HG02970 (cell line): ENCODE data around the gene ATP2A2.

Source experiments
- ATAC-seq: cut with Tn5 transposase; IDR thresholded peaks from one replicate; pipeline ENCODE4 v1.9.1; 2021; ENCODE audit warnings: mild to moderate bottlenecking, moderate library complexity, moderate number of reproducible peaks; ENCODE audit not compliant: unreplicated experiment, low FRiP score

ATP2A2 gene

DNA sequence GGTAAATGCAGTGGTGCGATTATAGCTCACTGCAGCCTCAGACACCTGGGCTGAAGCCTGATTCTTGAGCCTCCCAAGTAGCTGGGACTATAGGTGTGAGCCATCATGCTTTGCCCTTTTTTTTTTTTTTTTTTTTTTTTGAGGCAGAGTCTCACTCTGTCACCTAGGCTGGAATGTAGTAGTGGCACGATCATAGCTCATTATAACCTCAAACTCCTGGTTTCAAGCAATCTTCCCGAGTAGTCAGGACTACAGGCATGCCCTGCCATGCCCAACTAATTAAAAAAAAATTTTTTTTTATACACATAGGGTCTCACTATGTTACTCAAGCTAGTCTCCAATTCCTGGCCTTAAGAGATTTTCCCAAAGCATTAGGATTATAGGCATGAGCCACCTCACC, 6.9 kb downstream of the ATP2A2 start:
- no peak for ATAC-seq

DNA sequence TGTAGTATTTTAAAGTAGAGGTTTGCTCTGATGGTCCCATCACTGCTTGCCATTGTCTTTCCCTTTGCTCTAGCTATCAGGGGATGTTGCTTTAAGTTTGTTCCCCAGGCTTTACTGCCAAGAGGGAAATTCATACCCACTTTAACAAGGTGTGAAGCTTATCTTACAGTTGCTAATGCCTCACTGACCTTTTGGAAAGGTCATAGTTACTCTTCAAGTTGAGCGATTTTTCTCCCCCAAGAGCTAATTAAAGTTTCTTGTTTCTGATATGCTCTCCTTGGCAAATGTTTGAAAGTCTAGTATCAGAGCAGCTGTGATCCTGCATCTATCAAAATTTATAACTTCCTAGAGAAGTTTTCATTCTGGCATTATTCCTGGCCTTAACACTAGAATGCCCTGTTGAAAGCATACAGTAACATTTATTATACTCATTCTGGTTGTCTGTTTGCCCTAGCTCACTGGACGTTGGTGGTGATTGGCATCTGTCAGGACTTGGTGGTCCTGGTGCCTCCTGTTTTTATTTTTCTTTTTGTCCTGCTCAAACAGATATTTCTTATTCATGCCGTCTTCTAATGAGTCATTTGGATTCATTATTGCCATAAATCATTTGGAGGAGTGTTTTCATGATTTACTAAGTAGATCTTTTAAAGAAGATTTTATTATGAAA, 8.1 kb downstream of the ATP2A2 start:
- ATAC-seq: no peak

DNA sequence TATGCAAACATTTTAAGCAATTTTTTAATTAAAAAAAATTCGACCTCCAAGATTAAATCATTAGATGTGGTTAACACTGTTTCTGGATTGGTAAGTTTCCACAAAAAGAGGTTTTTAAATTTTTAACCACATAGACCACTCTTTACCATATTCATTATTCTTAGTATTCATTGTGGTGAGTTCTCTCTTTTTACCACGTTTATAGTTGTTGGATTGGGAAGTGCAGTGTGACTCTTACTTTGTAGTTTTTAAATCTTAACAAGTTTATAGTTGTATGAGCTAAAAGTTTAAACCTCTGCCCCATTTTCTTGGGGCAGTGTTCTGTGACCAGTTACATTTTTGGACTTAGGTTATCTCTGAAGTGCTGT, 8.6 kb downstream of the ATP2A2 start:
- no peak for ATAC-seq

DNA sequence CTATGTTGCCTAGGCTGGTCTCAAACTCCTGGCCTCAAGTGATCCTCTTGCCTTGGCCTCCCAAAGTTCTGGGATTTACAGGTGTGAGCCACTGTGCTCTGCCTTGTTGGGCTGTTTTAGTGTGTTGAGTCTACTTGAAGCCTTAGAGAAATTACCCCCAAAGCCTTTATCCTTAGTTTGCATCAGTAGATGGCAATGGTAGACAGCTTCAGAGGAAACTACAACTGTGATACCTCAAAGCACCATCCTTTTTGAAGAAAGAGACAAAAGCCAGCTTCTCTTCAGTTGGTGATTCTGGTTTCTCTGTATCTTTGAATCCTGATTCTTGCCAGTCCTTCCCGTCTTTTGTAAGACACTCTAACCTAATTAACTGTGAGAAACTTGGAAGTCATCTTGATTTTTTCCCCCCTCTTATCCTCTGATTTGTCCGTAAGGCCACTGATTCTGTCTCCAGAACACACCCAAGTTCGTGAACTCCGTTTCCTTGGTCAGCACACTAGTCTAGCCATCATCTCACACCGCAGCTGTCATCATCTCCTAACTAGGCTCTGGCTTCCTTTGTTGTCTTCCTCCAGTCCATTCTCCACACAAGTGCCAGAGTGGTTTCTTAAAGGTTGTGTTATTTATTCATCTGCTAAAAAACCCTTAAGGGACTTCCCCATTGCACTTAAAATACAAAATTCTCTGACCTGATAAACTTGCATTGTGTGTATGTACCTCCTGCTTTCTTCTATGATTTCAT, 20.2 kb downstream of the ATP2A2 start:
- ATAC-seq: no peak

DNA sequence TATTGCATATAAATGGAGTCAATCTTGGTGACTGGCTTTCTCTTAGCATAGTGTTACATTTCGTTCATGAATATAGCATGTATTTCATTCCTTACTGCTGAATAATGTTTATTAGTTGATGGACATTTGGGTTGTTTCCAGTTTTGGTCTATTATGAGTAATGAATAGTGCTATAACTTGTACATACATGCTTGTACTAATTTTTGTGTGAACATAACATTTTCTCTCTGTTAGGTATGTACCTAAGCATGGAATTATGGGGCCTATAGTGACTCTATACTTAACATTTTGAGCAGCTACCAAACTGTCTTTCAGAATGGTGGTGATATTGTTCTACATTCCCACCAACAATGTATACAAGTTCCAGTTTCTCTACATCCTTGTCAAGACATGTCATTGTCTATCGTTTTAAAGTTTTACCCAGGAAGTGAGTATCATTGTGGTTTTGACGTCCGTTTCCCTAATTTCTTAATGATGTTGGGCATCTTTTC, 23.1 kb downstream of the ATP2A2 start:
- ATAC-seq: no peak

DNA sequence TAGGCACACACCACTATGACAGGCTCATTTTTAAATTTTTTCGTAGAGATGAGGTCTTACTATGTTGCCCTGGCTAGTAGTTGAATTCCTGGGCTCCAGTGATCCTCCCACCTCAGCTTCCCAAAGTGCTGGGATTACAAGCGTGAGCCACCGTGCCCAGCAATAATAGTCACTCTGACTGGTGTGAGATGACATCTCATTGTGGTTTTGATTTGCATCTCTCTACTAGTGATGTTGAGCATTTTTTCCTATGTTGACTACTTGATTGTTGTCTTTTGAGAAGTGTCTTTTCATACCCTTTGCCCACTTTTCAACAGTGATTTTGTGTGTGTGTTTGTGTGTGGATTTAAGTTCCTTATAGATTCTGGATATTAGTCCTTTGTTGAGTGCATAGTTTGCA, 26.3 kb downstream of the ATP2A2 start:
- ATAC-seq: no peak

DNA sequence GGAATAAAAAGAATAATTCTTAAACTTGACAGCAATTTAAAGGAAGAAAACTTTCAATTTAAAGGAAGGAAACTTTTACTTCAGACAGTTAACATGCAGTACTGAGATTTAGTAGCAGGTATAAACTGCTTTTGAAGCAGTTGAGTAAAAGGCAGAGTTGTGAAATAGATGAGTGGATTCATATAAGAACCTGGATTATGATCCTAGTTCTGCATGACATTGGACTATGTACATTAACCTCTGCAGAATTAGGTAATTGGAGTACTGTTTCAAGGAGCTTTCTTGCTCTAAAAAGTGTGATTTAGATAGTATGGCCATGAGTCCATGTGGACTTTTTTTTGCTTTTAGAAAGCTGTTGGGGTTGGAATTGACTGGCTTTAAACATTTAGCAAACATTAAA, 29.7 kb downstream of the ATP2A2 start:
- no peak for ATAC-seq

DNA sequence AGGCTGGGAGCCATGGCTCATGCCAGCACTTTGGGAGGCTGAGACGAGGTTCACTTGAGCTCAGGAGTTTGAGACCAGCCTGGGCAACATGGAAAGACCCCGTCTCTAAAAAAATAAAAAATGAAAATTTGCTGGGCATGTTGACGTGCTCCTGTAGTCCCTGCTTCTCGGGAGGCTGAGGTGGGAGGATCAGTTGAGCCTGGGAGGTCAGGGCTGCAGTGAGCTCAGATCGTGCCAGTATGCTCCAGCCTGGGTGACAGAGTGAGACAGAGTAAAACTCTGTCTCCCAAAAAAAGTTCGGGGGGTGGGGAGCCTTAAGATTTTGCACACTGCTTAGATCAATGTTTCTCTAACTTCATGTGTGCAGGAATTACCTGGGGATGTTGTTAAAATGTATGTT, 30.9 kb downstream of the ATP2A2 start:
- no peak for ATAC-seq

DNA sequence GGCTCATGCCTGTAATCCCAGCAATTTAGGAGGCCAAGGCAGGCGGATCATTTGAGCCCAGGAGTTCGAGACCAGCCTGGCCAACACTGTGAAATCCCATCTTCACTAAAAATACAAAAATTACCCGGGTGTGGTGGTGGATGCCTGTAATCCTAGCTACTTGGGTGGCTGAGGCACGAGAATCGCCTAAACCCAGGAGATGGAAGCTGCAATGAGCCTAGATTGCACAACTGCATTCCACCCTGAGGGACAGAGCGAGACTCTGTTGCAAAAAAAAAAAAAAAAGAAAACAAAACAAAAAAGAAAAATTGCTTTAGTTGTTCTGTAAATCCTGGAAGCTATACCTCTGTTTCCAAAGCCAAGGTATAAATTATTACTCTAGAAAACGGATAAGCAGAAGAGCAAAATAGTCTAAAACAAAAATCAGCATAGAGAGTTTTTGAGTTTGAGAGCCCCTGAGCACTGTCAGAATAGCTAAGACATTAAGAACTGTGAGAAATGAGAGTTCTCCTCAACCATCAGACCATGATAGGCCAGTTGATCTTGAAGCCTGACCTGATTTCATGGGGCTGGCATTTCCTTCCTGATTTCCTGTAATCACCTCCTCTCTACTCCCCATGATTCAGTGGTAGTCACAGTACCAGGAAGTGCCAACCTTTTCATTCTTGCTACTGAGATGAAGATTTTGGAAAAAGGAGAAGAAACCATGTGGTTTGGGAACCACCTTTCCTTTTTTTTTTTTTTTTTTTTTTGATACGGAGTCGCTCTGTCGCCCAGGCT, 31.7 kb downstream of the ATP2A2 start:
- no peak for ATAC-seq

DNA sequence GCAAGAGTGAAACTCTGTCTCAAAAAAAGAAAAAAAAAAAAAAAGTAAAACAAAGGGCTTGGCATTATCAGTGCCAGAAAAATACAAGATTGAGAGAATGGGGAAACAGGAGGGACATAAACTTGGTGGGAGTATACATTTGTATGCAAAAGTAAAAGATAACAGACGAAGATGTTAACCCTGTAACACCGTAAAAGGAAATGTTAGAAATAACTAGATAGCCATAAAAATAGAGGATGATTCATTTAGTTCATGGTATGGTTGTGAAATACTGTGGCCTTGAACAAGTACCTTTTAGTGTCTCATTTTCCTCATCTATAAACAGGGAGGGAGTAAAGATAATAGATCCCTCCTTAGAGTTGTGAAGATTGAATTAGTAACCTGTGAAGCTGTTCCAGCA, 33.3 kb downstream of the ATP2A2 start:
- no peak for ATAC-seq

DNA sequence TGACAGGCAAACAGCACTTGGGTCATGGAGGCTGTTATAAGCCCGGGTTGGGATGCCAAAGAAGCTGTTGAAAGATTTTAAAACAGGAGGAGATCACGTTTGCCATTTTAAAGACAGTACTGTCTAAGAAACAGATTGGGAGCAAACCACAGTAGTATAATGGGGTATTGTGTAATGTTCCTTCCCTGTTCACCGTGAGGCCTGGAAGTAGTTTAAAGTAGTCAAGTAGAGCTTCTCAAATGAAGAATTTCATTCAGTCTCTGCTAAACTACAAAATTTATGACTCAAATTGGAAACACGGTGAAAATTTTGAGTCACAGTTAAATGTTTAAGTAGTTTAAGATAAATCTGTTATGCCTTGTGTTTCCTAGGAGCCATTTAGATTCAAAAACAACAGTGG, 35.8 kb downstream of the ATP2A2 start:
- no peak for ATAC-seq

DNA sequence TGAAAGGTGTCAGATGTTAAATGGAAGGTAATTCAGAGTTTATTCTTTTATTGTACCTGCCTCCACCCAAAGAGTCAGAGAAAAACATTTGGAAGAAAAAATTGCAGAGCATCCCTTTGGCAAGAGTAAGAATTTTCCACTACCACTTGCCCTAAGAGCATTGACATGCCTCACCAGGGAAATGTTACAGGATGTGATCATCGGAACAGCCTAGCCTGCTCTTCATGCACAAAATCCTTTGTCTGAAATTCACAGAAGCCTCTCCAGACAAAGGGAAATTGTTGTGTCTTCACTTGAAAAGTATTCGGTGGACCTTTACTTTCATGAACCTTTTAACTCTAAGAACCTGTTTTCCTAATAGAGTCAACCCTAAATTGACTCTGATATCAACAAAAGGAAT, 36.9 kb downstream of the ATP2A2 start:
- no peak for ATAC-seq

DNA sequence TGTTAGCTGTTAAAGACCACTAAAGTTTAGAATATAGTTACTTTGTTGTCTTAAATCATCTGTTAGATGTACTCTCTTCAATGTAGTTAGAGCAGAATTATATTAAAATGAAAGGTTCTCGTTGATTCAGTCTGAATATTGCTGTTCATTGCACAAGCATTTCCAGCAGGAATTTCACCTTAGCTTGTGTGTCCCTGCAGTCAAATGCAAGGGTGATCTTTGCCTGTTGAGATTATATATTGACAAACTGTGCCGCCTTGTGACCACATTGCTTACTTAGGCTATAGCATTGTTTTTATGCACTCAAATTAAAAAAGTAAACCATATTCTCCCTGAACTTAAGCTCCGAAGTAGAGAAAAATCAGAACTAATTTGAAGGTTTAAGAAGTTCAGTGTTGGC, 39.5 kb downstream of the ATP2A2 start:
- no peak for ATAC-seq

DNA sequence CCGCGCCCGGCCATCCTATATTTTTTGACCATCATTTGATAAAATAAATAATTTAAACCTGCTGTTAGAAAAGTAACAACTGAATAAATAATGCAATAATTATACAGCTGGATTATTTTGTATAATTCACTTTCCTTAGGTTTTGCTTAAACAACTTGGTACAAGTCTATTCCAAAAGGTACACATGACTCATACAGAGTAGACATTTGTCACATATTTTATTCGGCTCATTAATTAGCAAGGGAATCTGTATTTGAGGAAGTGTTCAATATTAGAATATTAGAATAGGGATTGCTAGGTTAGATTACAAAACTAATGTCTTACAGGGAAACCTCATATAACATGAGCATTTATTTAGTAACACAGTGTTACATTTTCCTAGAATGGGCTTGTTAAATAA, 48.7 kb downstream of the ATP2A2 start:
- ATAC-seq: no peak

DNA sequence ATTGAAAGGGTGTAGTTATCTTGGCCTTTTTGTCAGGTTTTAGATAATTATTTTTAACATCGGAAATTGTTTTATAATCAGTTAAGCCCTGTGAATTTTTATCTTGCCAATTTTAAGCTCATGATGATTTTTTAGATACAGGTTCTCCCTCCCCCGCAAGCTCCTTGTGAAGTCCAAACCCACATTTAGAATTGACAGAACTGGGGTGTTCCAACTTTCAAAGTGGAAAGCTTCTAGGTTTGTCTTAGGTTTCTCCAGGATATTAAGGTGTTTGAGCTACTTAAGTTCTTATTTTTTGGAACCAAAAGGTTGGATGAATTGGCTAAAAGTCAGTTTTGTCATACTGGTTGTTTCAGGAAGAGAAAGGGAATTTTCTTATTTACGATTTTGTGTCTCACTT, 49.1 kb downstream of the ATP2A2 start:
- ATAC-seq: no peak

DNA sequence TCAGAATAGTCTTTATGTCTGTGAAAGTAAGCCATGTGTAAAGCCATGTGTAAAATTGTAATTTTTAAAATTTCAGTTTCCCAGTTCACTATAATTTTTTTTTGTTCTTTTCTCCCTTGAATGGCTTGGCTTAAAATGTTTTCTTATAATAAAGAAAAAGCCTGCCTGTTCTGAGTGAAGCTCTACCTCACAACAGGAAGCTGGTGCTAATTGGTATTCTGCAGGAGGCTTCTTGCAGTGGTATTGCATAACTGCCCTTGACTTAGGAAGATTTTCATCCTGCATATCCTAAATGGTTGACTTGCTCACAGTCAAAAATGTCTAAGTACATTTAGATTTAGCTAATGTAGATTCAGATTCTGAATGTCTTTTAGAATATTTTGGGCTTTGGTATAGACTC, 49.5 kb downstream of the ATP2A2 start:
- no peak for ATAC-seq

DNA sequence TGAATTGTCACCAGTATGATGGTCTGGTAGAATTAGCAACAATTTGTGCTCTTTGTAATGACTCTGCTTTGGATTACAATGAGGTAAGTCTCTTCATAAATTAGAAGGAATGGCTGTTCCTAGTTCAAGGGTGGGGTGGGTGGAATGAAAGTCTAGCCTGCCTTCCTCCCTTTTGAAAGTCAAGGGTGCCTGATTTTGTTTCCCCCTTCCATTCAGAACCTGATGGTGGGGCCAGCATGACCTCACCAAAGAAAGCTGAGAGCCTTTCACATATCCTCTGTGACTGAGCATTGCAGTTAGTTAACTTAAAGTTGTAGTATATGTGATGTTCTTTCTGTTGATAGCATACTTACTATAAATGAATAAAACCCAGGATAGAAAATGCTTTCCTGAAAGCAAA, 52.2 kb downstream of the ATP2A2 start:
- ATAC-seq: no peak

DNA sequence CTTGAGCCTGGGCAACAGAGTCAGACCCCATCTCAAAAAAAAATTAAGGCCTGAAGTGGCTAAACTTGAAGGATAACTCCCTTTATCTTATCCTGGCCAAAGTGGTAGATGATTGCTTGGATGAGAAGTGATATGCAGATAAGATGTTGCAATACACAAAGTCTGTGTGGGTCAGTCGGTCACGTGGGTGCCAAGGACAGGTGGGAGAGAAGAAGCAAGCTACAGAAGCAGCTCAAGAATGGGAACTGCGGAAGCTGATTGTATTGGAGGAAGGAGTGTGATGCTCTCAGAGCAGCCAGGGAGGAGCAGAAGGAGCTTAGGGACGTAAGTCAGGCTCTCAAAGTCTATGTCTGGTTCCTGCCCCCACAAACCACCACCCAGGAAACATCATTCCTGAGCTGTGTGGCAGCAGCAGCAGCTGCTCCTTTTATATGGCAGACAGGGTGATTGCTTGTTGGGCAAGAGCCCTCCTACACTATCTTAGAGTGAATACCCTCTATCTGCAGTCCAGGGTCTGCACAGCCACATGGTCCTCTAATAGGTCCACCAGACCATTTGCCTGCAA, 54.5 kb downstream of the ATP2A2 start:
- no peak for ATAC-seq

DNA sequence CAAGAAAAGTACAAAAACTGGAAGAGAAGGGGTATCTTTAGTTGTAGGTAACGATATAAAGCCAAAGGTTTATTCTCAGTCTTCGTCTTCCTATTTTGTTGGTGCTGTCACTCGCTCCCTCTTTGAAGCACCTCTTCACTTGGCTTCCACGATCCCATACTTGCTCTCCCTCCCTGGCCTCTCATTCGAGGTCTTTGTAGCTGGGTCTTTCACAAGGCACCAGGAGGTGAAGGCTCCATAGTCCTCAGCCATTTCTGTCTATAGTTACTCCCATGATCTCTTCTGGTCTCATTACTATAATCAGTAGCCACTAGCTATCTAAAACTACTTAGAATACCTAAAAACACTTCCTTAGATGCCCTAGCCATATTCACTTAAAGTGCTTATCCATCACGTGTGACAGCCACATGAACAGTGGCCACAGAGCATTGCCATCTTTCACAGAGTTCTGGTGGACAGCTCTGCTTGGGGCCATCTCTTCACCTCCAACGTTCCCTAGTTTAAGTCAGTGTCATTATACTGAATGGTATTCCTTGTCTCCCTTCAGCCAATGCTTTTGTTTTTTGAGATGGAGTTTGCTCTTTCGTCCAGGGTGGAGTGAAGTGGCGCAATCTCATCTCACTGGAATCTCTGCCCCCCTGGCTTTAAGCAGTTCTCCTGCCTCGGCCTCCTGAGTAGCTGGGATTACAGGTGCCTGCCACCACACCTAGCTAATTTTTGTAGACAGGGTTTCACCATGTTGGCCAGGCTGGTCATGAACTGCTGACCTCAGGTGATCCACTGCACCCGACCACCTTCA, 57.1 kb downstream of the ATP2A2 start:
- no peak for ATAC-seq

DNA sequence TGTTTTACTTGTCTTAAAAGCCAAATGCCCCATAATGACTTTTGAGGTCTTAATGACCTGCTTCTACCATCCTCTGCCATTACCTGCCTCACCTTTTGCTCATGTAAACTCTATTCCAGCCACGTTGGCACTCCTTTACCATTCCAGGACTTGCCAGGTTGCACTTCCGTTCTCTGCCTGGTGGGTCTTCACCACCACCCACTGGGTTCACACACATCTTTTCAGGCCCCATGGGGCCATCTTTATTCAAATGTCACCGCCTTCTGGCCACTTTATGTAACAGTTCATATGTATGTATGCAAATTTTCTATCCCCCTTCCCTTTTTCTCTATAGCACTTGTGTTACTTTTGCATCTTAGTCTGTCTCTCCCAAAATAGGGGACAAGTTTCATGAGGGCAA, 57.7 kb downstream of the ATP2A2 start:
- ATAC-seq: no peak
